Measurements from ENCODE around the gene KCNK5.

KCNK5 gene

GRCh38 chr6:39215640-39216158 is 13.6 kb downstream of the KCNK5 start:
- DNase-seq, result no peak

- DNase-seq, result no peak
These were observed 14.2 kb downstream of the KCNK5 start for GRCh38 chr6:39214846-39215639.

- no peak for DNase-seq
These were observed 15.0 kb downstream of the KCNK5 start for GRCh38 chr6:39214120-39214813.

GRCh38 chr6:39213195-39213920 is 15.9 kb downstream of the KCNK5 start:
- no peak for DNase-seq

GRCh38 chr6:39211183-39211582 is 18.1 kb downstream of the KCNK5 start:
- no peak for DNase-seq

GRCh38 chr6:39210450-39210849 is 18.8 kb downstream of the KCNK5 start:
- no peak for DNase-seq

- no peak for DNase-seq
These were observed 19.4 kb downstream of the KCNK5 start for GRCh38 chr6:39209911-39210310.

GRCh38 chr6:39209360-39209811 is 19.9 kb downstream of the KCNK5 start:
- no peak for DNase-seq

GRCh38 chr6:39208223-39208739 is 21.0 kb downstream of the KCNK5 start:
- DNase-seq, result no peak

GRCh38 chr6:39207416-39208222 is 21.7 kb downstream of the KCNK5 start:
- DNase-seq, result no peak

GRCh38 chr6:39206250-39206721 is 23.0 kb downstream of the KCNK5 start:
- no peak for DNase-seq

GRCh38 chr6:39204646-39205244 is 24.5 kb downstream of the KCNK5 start:
- no peak for DNase-seq

GRCh38 chr6:39204160-39204495 is 25.1 kb downstream of the KCNK5 start:
- no peak for DNase-seq

- no peak for DNase-seq
These were observed 25.7 kb downstream of the KCNK5 start for GRCh38 chr6:39203436-39204159.

- no peak for DNase-seq
These were observed 27.1 kb downstream of the KCNK5 start for GRCh38 chr6:39202166-39202565.

GRCh38 chr6:39200498-39201020 is 28.7 kb downstream of the KCNK5 start:
- DNase-seq, result no peak

- no peak for DNase-seq
These were observed 29.3 kb downstream of the KCNK5 start for GRCh38 chr6:39199976-39200375.

- no peak for DNase-seq
These were observed 29.9 kb downstream of the KCNK5 start for GRCh38 chr6:39199231-39199940.

- no peak for DNase-seq
These were observed 30.7 kb downstream of the KCNK5 start for GRCh38 chr6:39198528-39198927.

GRCh38 chr6:39197922-39198500 is 31.3 kb downstream of the KCNK5 start:
- DNase-seq, result no peak
